ENCODE data around the gene TBCD. TPM values are rescaled to one million over a fixed set of nuclear protein-coding genes. Genes with fewer than 3 reads are reported as not detected.

Gene TBCD
- total RNA-seq, 1 donor from 2014 or later, result 144 TPM

- no peak for DNase-seq (ENCODE audit: extremely low read depth, low read depth, low spot score)
Observed at GRCh38 chr17:82915757-82916027, 163.8 kb downstream of the TBCD start.

GRCh38 chr17:82917699-82918345 is 166.0 kb downstream of the TBCD start:
- no peak for DNase-seq (ENCODE audit: extremely low read depth, low read depth, low spot score)

DNA sequence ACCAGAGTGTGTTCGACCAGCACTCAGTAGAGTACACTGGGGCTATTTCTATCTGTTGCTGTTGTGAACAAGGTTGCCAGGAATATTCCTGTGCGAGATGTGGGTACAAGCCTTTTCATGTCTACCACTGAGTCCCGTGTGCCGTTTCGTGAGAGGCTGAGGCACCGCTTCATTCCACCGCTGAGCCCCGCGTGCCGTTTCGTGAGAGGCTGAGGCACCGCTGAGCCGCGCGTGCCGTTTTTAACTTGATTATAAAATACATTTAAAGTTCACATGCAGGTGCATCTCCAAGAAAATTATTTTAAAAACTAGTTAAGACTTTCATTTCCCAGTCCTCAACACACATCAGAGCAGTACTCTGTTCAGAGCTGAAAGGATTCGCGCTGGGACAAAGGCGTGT is 166.6 kb downstream of the TBCD start:
- DNase-seq (ENCODE audit: extremely low read depth, low read depth, low spot score), result no peak

GRCh38 chr17:82920150-82920549 is 168.3 kb downstream of the TBCD start:
- DNase-seq (ENCODE audit: extremely low read depth, low read depth, low spot score), result no peak

DNA sequence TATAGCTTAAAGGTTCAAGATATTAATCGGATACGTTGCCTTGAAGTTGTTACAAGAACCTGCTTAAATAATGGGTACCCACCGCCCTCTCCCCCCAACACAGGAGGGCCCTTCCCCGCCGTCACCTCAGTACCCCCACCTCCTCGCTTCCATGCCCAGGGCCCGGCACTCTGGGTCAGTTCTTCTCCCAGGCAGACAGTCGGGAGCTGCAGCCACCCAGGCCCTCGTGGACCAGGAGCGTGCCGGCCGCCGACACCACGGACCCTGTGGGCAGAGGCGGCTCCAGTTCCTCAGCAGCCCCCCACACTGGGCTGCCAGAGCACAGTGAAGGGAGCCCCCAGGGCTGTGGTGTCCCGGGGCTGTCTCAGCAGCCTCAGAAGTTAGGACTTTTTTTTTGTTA is 168.8 kb downstream of the TBCD start:
- DNase-seq (ENCODE audit: extremely low read depth, low read depth, low spot score), result no peak

DNA sequence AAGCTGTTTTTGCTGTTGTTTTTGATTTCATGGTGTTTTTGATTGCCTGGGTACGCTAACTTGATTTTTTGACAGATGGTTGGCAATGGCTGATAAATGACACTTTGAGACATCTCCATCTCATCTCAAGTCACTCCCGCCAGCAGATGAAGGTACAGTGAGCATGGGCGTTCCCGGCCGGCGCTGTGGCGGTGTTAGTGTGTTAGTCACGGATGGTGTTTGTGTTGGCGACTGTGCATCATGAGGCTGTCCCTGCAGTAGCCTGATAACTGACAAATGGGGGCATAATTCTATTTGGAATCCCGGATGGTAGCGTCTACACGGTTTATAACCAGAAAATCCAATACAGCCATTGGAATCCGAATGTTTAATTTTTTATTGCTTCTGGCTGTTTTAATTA is 169.6 kb downstream of the TBCD start:
- no peak for DNase-seq (ENCODE audit: extremely low read depth, low read depth, low spot score)

DNA sequence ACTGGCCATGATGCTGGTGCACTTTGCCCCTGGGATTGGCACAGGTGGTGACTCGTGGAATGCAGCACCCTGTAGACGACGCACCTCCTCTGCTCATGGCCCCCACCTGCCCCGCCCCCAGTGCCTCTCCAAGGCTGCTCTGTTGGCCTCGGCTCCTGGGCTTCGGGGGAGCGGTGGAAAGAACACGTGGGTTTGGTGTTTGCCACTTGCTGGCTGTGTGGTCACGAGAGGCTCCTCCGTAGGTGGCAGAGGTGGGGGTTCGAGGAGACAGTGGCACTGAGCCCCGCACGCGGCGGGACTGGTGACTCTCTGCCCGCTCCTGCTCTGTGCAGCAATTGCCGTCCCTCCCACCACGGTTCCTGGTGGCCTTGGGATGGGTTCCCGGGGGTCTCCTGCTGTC is 170.8 kb downstream of the TBCD start:
- no peak for DNase-seq (ENCODE audit: extremely low read depth, low read depth, low spot score)

DNA sequence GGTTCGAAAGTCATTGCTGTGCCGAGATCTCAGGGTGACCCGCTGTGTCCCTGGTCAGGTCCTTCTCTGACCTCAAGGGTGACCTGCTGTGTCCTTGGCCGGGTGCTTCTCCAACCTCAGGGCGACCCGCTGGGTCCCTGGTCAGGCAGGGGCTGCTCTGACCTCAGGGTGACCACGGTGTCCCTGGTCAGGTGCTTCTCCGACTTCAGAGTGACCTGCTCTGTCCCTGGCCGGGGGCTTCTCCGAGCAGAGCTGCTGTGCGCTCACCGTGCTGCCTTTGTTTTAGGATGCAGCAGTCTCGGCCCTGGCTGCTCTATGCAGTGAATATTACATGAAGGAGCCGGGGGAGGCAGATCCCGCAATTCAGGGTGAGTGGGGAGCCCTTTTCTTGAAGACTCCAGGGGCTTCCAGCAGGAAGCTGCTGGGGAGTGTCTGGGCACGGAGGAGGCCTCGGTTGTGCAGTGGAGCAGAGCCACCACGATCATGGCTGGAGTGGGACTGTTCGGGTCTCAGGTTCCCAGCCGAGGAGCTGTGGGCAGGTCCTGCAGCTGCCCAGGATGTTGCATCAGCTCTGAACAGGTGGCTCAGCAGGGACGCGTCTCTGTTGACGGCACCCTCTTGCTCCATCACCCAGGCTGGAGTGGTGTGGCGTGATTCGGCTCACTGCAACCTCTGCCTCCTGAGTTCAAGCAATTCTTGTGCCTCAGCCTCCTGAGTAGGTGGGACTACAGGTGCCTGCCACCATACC is 171.7 kb downstream of the TBCD start:
- DNase-seq (ENCODE audit: extremely low read depth, low read depth, low spot score), result no peak

- DNase-seq (ENCODE audit: extremely low read depth, low read depth, low spot score), result no peak
Observed at GRCh38 chr17:82924214-82924613, 172.3 kb downstream of the TBCD start.

DNA sequence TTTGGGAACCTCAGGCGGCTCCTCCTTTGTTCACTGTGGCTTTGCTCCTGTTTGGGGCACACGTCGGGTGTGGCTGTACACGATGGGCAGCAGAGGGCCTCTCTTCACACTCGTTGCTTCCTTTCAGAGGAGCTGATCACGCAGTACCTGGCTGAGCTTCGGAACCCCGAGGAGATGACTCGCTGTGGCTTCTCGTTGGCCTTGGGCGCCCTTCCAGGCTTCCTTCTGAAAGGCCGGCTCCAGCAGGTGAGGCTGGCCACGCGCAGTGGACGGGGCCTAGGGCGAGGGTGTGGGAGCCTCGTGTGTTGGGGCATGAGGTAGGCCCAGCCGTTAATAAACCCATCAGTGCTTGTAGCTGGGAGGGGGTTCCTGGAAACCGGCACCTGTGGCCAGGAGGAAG is 172.9 kb downstream of the TBCD start:
- DNase-seq (ENCODE audit: extremely low read depth, low read depth, low spot score), result no peak

GRCh38 chr17:82925336-82925735 is 173.5 kb downstream of the TBCD start:
- no peak for DNase-seq (ENCODE audit: extremely low read depth, low read depth, low spot score)

DNA sequence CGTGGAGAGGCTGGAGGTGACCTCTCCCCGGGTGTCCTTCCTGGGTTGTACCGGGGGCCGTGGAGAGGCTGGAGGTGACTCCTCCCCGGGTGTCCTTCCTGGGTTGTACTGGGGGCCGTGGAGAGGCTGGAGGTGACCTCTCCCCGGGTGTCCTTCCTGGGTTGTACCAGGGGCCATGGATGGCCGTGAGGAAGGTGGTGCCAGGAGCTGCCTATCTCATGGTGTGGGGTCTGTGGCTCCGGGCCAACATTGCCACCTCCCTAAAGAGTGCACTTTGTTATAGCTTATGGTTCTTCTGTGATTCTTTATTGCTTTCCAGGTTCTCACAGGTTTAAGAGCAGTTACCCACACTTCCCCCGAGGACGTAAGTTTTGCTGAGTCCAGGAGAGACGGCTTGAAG is 174.2 kb downstream of the TBCD start:
- no peak for DNase-seq (ENCODE audit: extremely low read depth, low read depth, low spot score)

DNA sequence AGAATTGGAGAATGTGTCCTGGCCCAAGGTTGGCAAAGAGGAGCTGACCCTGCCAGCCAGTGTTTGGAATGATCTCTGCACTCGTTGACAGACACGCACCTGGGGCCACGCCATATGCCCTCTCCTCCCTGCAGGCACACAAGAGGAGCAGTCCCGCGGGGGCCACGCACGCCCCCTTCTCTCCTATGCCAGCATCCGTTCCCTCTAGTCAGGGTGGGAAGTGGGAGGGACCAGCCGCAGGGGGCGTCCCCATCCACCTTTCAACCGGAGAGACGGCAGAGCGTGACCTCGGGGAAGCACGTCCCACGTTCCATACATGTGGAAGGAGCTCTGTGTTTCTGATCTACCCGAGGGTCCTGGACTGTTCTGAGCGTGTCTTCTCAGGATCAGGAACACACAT is 174.9 kb downstream of the TBCD start:
- no peak for DNase-seq (ENCODE audit: extremely low read depth, low read depth, low spot score)

DNA sequence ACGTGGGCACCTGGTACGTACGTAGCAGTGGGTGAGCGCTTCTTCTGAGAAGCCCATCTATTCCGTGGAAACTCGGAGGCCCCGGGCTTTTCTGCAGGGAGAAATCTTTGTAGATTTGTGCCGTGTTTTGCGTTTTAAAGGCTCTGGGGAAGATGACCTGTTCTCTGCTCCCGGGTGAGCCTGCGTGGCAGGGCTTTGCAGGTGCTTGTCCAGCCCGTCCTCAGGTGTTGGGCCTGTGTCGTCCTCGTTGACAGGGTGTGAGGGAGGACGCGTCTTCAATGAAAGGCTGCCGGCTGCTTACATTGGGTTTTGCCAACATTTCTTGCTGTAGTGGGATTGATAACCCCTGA is 175.4 kb downstream of the TBCD start:
- no peak for DNase-seq (ENCODE audit: extremely low read depth, low read depth, low spot score)

GRCh38 chr17:82927661-82928601 is 176.1 kb downstream of the TBCD start:
- no peak for DNase-seq (ENCODE audit: extremely low read depth, low read depth, low spot score)

GRCh38 chr17:82929011-82929622 is 177.3 kb downstream of the TBCD start:
- no peak for DNase-seq (ENCODE audit: extremely low read depth, low read depth, low spot score)

DNA sequence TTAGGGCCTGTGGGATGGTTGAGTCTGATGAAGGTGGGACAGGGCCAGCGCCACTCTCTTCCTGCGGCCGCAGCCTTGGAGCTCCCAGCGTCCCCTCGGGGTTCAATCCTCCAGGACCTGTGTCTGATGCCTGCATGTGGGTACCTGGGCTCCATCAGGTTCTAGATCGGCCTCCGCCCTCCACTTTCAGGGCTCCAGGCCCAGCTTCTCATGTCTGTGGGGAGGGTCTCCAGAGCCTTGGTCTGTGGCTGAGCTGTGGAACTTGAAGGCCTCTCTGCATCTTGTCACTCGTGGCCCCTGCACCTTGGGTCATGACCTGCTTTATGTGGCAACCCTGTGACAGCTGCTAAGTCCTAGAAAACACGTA is 177.8 kb downstream of the TBCD start:
- DNase-seq (ENCODE audit: extremely low read depth, low read depth, low spot score), result no peak

DNA sequence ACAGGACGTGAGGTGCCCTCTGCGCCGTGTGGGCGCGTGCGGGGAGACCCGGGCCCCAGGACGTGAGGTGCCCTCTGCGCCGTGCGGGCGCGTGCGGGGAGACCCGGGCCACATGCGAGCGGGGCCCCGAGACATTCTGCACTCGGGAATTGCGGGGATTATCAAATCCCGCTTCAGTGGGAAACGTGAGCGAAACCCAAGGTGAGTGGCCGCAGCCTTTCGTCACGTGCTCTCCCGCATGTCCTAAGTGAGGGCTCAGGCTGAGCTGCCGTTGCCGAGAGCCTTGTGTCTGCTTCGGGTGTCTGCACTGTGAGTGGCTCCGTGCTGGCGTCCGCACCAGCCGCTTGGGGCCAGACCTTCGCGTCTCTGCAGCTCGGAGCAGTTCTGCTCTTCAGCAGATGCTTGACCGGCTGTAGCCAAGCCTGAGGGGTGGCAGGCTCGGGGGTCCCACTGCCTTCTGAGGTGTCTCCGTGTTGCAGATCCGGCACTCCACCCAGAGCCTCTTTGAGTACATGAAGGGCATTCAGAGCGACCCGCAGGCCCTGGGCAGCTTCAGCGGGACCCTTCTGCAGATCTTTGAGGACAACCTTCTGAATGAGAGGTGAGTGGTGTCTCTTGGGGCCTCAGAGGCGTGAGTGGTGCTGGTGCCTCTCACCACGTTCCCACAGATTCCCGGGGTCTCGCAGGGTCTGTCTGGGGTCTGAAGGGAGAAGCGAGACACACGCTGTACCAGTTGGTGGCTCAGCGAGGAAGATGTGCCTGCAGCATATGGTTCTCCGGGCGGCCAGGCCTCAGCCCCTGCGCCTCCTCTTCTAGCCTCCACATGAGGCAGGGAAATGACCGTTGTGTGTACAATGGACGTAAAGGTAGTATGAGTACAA is 178.4 kb downstream of the TBCD start:
- no peak for DNase-seq (ENCODE audit: extremely low read depth, low read depth, low spot score)

DNA sequence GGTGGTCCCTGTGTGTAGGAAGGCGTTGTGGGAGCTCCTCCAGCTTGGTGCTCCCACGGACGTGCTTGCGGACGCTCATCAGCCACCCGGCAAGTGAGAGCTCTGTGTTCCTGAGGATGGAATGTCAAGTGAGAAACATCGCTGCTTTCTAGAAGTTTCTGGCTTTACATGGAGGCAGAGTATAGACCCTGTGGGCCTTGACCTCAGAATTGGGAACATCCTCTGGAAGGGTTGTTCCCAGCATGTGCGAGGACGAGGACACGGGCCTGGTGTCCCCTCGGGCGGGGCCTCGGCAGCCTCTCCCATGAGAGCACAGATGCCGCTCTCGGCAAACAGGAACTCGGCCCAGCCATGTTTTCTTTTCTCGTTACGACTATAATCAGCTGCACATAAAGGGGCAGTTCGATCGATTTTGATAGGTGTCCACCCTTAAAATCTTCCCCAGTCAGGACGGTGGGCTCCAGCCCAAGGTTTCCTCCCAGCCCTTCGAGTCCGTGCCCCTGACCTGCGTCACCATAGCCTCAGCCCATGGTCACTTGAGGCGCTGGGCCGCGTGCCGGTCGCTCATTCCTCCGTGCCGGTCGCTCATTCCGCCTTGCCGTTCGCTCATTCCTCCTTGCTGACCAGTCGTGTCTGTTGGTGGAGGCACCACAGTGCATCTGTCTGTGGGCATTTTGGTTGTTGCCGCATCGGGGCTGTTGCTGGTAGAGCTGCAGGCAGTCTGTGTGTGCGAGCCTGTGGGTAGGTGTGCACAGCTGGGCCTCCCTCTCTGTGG is 179.2 kb downstream of the TBCD start:
- DNase-seq (ENCODE audit: extremely low read depth, low read depth, low spot score), result no peak

Data from glomerular endothelial cell (primary cell).